ENCODE data around the gene TIAM2.
A peak's percentile ranks its signal among the peaks of the same experiment; 100 is the strongest.

TIAM2 gene

DNA sequence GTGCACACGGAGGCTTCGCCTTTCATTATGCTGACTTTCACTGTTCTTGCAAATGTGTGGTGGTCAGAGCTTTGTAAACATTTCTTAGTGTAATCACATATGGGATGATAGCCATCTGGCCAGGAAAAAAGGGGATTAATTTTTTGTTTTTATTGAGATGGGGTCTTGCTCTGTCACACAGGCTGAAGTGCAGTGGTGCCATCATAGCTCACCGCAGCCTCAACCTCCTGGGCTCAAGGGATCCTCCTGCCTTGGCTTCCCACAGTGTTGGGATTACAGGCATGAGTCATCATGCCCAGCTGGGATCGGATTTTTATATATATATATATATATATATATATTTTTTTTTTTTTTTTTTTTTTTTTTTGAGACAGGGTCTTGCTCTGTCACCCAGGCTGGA is 11.0 kb upstream of the TIAM2 start:
- DNase-seq (ENCODE audit: low read depth, low spot score): no peak
- Histone ChIP-seq H3K4me3 (no peak overlapping the region), H3K9ac (ENCODE audit: insufficient read length) (no peak overlapping the region), H3K27ac (no peak overlapping the region), H3K9me3 (ENCODE audit: low read depth, low read length) (no peaks in the 10 kb centered on the region), H3K36me3 (ENCODE audit: insufficient read depth, low read length) (no peaks in the 10 kb centered on the region)
- no peak for TF ChIP-seq FOXP2 (optimal IDR thresholded peaks at IDR 0.05; ENCODE audit: control extremely low read depth, extremely low read length, insufficient read depth)
- TF ChIP-seq POLR2AphosphoS5 (IDR thresholded peaks at IDR 0.05; ENCODE audit: borderline replicate concordance, low read depth, low read length): no peak
- TF ChIP-seq EZH2 (IDR thresholded peaks at IDR 0.05): no peak

DNA sequence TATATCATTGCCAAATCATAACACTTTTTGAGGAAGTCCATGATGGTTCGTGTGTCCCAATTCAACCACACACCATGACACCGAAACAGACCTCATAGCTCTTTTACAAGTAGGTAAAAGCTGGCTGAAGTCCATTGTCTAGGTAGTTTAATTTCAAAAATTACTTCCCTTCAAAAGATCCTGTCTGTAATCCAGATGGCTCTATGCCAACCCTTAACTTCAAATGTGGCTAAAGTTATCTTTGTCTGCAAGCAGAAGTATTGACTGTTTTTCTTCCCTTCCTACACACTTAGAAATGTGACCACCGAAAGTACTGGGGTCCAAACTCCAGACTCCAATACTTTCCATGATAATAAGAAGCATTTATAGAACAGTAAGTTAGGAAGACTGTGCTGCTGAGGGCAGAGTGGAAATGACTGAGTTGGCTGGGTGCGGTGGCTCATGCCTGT is 8.3 kb upstream of the TIAM2 start:
- Histone ChIP-seq H3K4me3 (no peak overlapping the region), H3K36me3 (ENCODE audit: insufficient read depth, low read length) (no peaks in the 10 kb centered on the region), H3K9ac (ENCODE audit: insufficient read length) (no peak overlapping the region), H3K9me3 (ENCODE audit: low read depth, low read length) (no peaks in the 10 kb centered on the region), H3K27ac (no peak overlapping the region)
- DNase-seq (ENCODE audit: low read depth, low spot score): no peak
- TF ChIP-seq FOXP2 (optimal IDR thresholded peaks at IDR 0.05; ENCODE audit: control extremely low read depth, extremely low read length, insufficient read depth) (no peak), EZH2 (IDR thresholded peaks at IDR 0.05) (no peak), POLR2AphosphoS5 (IDR thresholded peaks at IDR 0.05; ENCODE audit: borderline replicate concordance, low read depth, low read length) (no peak)

DNA sequence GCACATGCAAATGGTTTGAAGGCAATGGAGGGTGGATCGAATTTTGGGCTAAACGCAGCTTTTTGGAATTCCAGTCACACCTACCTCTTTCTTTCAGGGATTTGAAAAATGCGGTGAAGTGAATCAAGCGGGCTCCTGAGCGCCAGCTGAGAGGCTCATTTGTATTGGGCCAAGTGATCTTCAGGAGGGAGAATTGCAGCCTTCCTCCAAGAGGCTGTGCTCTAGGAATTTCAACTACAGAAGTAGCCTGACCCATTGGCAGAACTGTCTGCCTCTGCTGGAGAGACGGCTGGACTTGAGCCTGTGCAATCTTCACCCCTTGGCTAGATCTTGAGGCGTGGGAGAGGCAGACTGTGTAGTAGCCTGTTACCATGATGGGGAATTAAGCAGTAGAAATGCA is 5.7 kb upstream of the TIAM2 start:
- no peaks in the 10 kb centered on the region for H3K36me3 ChIP-seq (ENCODE audit: insufficient read depth, low read length)
- no peak overlapping the region for H3K27ac ChIP-seq
- no peaks in the 10 kb centered on the region for H3K9me3 ChIP-seq (ENCODE audit: low read depth, low read length)
- TF ChIP-seq EZH2 (IDR thresholded peaks at IDR 0.05) (no peak), FOXP2 (optimal IDR thresholded peaks at IDR 0.05; ENCODE audit: control extremely low read depth, extremely low read length, insufficient read depth) (no peak), POLR2AphosphoS5 (IDR thresholded peaks at IDR 0.05; ENCODE audit: borderline replicate concordance, low read depth, low read length) (no peak)
- H3K4me3 ChIP-seq: no peak overlapping the region
- no peak overlapping the region for H3K9ac ChIP-seq (ENCODE audit: insufficient read length)
- DNase-seq (ENCODE audit: low read depth, low spot score): no peak

DNA sequence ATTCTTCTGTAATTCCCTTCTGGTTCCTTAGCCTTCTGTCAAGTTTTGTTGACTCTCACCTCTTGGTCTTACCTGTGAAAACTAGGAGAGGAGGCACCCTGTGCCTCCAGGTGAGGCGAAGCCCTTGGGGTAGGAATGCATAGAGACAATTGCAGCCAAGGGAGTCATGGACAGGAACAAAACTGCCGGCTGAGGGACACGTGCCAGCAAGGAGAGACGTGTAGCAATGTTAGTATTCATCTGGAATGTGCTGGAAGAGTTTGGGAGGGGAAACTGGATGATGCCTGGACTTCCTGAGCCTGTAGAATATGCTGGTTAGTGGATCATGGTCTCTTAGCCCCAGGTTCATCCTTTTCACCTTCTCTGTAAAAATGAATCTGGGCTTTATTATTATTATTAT is 3.9 kb upstream of the TIAM2 start:
- no peak for TF ChIP-seq POLR2AphosphoS5 (IDR thresholded peaks at IDR 0.05; ENCODE audit: borderline replicate concordance, low read depth, low read length)
- no peak for TF ChIP-seq FOXP2 (optimal IDR thresholded peaks at IDR 0.05; ENCODE audit: control extremely low read depth, extremely low read length, insufficient read depth)
- TF ChIP-seq EZH2 (IDR thresholded peaks at IDR 0.05): no peak
- no peak overlapping the region for H3K9ac ChIP-seq (ENCODE audit: insufficient read length)
- DNase-seq (ENCODE audit: low read depth, low spot score): no peak
- no peaks in the 10 kb centered on the region for H3K9me3 ChIP-seq (ENCODE audit: low read depth, low read length)
- H3K27ac ChIP-seq: no peak overlapping the region
- H3K36me3 ChIP-seq (ENCODE audit: insufficient read depth, low read length): no peaks in the 10 kb centered on the region
- no peak overlapping the region for H3K4me3 ChIP-seq

DNA sequence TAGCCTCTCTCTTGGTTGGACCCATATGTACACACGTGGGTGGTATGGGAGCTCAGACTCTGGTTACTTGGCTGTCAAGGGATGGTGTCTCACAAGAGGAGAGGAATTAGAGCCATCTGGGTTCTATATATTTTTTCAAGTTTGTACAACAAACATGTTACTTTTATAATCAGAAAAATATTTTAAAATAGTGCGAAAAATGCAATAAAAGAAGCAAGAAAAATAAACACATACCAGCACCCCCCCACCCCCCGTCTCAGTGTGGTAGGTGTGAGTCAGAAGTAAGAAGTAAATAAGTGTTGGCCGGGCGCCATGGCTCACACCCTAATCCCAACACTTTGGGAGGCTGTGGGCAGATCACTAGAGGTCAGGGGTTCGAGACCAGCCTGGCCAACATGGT is 2.1 kb upstream of the TIAM2 start:
- Histone ChIP-seq H3K27ac (no peak overlapping the region), H3K9ac (ENCODE audit: insufficient read length) (no peak overlapping the region), H3K36me3 (ENCODE audit: insufficient read depth, low read length) (no peaks in the 10 kb centered on the region), H3K4me3 (no peak overlapping the region), H3K9me3 (ENCODE audit: low read depth, low read length) (no peaks in the 10 kb centered on the region)
- TF ChIP-seq POLR2AphosphoS5 (IDR thresholded peaks at IDR 0.05; ENCODE audit: borderline replicate concordance, low read depth, low read length): no peak
- TF ChIP-seq FOXP2 (optimal IDR thresholded peaks at IDR 0.05; ENCODE audit: control extremely low read depth, extremely low read length, insufficient read depth): no peak
- TF ChIP-seq EZH2 (IDR thresholded peaks at IDR 0.05): no peak
- no peak for DNase-seq (ENCODE audit: low read depth, low spot score)

DNA sequence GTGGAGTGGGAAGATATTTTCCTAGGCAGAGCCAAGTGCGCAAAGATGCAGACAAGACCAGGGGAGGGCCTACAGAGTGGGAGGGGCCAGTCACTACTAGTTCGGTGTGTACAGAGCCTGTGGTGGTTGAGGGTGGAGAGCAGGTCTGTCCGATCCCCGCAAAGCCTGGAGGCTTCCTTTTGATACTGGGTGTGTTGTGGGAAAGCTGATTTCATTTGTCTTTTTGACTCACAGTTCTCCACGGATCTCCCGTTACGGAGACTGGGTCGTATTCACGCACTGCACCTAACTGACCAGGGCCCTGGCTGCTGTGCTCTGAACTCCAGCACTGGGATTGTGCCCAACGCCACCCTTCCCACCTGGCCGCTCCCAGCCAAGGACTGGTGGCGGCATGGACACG is 1.4 kb upstream of the TIAM2 start:
- Histone ChIP-seq H3K9ac (ENCODE audit: insufficient read length) (no peak overlapping the region), H3K9me3 (ENCODE audit: low read depth, low read length) (no peaks in the 10 kb centered on the region), H3K36me3 (ENCODE audit: insufficient read depth, low read length) (no peaks in the 10 kb centered on the region), H3K27ac (no peak overlapping the region), H3K4me3 (no peak overlapping the region)
- DNase-seq (ENCODE audit: low read depth, low spot score): no peak
- no peak for TF ChIP-seq FOXP2 (optimal IDR thresholded peaks at IDR 0.05; ENCODE audit: control extremely low read depth, extremely low read length, insufficient read depth)
- no peak for TF ChIP-seq POLR2AphosphoS5 (IDR thresholded peaks at IDR 0.05; ENCODE audit: borderline replicate concordance, low read depth, low read length)
- no peak for TF ChIP-seq EZH2 (IDR thresholded peaks at IDR 0.05)

DNA sequence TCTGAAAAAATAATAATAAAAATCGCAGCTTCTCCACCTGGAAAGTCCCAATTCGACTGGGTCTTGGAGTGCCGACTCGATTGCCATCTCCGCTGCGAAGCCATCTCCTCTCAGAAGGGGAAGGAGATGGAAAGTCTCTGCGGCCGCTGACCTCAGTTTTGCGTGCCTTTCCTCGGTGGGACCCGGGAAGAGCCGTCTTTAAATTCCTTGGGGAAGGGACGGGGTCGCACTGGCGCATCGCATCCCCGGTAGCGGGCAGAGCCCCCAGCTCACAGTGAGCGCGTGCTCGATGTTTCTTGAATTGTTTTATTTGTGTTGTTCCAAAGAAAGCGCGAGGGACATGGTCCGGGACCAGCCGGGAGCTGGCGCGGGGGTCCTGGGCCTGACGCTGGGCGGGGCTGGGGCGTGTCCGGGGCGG is 270 bp upstream of the TIAM2 start:
- no peak for DNase-seq (ENCODE audit: low read depth, low spot score)
- Histone ChIP-seq H3K4me3 (peak overlapping the region; percentile 87), H3K9ac (ENCODE audit: insufficient read length) (no peak overlapping the region), H3K36me3 (ENCODE audit: insufficient read depth, low read length) (no peaks in the 10 kb centered on the region), H3K27ac (no peak overlapping the region), H3K9me3 (ENCODE audit: low read depth, low read length) (no peaks in the 10 kb centered on the region)
- TF ChIP-seq POLR2AphosphoS5 (IDR thresholded peaks at IDR 0.05; ENCODE audit: borderline replicate concordance, low read depth, low read length): no peak
- TF ChIP-seq FOXP2 (optimal IDR thresholded peaks at IDR 0.05; ENCODE audit: control extremely low read depth, extremely low read length, insufficient read depth): no peak
- no peak for TF ChIP-seq EZH2 (IDR thresholded peaks at IDR 0.05)

DNA sequence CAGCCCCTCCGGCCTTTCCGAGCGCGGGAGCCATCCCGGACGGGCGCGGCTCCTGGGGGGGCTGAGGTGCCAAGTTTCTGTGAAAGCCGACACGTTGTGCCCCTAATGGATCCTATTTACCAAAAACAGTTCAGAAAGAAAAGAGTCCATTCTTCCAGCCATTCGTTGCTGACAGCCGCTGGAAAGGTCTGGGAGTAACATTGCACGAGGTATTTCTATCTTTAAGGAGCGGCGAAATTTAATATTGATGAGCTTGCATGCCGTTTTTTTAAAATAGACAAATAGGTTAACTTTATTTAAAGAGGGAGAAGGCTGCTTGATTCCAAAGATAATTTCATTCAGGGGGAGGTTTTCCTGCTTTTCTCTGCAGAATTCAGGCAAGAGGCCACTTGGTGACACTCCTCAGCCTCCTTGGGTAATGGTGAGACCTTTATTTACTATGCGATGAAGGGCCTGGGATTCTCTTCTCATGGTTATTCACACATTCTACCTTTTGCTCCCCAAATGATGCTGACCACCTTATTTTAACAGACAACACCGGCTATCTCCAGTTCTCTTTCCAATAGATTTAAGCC is 988 bp downstream of the TIAM2 start:
- DNase-seq (ENCODE audit: low read depth, low spot score): no peak
- peak overlapping the region; percentile 87 for H3K4me3 ChIP-seq
- peak overlapping the region; percentile 48 for H3K9ac ChIP-seq (ENCODE audit: insufficient read length)
- no peaks in the 10 kb centered on the region for H3K36me3 ChIP-seq (ENCODE audit: insufficient read depth, low read length)
- no peaks in the 10 kb centered on the region for H3K9me3 ChIP-seq (ENCODE audit: low read depth, low read length)
- H3K27ac ChIP-seq: no peak overlapping the region
- no peak for TF ChIP-seq EZH2 (IDR thresholded peaks at IDR 0.05)
- no peak for TF ChIP-seq POLR2AphosphoS5 (IDR thresholded peaks at IDR 0.05; ENCODE audit: borderline replicate concordance, low read depth, low read length)
- no peak for TF ChIP-seq FOXP2 (optimal IDR thresholded peaks at IDR 0.05; ENCODE audit: control extremely low read depth, extremely low read length, insufficient read depth)

DNA sequence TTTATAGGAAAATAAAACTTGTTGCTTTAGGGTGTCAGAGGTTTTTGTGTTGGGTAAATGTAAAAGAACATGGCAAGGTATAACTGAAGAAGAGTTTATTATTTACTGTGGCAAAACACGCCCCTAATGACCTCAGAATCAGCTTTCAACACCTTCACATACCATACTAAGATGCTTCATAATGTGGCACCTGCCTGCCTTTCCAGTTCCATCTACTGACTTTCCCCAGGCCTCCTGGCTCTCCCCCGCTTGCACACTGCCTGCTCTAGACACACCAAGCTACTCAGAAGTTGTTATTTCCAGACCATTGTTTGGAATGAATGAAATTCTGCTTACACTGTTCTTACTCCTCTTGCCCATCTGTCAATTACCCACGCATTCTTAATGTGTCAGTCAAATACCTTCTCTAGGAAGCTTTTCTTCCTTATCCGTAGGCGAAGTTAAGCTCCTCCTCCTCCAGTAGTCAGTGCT is 1.8 kb downstream of the TIAM2 start:
- Histone ChIP-seq H3K9ac (ENCODE audit: insufficient read length) (no peak overlapping the region), H3K4me3 (no peak overlapping the region), H3K9me3 (ENCODE audit: low read depth, low read length) (no peaks in the 10 kb centered on the region), H3K36me3 (ENCODE audit: insufficient read depth, low read length) (no peaks in the 10 kb centered on the region), H3K27ac (no peak overlapping the region)
- TF ChIP-seq POLR2AphosphoS5 (IDR thresholded peaks at IDR 0.05; ENCODE audit: borderline replicate concordance, low read depth, low read length) (no peak), EZH2 (IDR thresholded peaks at IDR 0.05) (no peak), FOXP2 (optimal IDR thresholded peaks at IDR 0.05; ENCODE audit: control extremely low read depth, extremely low read length, insufficient read depth) (no peak)
- DNase-seq (ENCODE audit: low read depth, low spot score): no peak
